Measurements from ENCODE around the gene DPP3. TPM values are rescaled to one million over a fixed set of nuclear protein-coding genes. Genes with fewer than 3 reads are reported as not detected.
A peak's percentile ranks its signal among the peaks of the same experiment; 100 is the strongest.

DPP3 gene
- total RNA-seq, 4 donors from 2014 or later, result 15.5 to 48.5 (median 20.1) TPM

DNA sequence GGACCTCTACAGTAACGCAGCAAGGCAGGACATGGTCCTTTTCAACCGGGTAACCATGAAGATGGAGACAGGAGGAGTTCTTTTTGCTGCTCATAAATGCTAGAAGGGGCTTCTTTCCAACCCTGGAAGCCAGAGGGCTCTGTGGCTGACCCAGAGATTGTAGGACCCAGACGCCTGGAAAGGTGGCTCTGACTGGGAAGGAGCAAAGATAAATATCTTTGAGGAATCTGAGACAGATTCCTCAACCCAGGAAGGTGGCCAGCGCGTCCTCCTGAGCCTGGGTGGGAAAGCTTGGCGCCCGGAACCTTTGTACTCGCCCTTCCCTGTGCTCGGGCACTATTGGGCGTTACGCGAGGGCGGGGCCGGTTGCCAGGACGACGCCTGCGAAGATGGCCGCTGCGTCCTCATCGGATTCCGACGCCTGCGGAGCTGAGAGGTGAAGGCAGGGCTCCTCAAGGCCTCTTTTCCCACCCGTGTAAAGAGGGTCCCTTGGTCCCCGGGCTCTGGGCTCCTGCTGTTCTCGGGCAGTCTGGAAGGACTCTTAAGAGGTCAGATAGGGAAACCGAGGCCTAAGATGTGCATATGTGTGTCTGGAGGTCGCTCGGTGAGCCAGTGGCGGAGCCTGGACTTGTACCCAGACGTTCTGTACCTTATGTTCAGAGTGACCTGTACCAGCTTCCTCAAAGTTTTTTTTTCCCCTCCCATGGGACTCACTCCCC lies 30.2 kb downstream of the DPP3 start, which contains the start of gene BBS1:
Gene BBS1, plus strand, starts transcription at position 365 of the 719 bp plus-strand sequence. Its CDS starts 25 bp downstream, at position 390.
- peak; percentile 75 to 96 for DNase-seq (ENCODE audit: low spot score in 2 of 2)
- WGBS, 2 donors, result 2% methylated on average over 30 to 31 of the region's 31 CpGs
- TF ChIP-seq, protein P1, sequence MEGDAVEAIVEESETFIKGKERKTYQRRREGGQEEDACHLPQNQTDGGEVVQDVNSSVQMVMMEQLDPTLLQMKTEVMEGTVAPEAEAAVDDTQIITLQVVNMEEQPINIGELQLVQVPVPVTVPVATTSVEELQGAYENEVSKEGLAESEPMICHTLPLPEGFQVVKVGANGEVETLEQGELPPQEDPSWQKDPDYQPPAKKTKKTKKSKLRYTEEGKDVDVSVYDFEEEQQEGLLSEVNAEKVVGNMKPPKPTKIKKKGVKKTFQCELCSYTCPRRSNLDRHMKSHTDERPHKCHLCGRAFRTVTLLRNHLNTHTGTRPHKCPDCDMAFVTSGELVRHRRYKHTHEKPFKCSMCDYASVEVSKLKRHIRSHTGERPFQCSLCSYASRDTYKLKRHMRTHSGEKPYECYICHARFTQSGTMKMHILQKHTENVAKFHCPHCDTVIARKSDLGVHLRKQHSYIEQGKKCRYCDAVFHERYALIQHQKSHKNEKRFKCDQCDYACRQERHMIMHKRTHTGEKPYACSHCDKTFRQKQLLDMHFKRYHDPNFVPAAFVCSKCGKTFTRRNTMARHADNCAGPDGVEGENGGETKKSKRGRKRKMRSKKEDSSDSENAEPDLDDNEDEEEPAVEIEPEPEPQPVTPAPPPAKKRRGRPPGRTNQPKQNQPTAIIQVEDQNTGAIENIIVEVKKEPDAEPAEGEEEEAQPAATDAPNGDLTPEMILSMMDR (IDR thresholded peaks at IDR 0.05), result no peak
- no peak for TF ChIP-seq POLR2A (IDR thresholded peaks at IDR 0.05)
- H3K4me3 ChIP-seq (ENCODE audit: low read depth, poor library complexity, severe bottlenecking), result peak within 1 kb of the TSS; percentile 48
- intact Hi-C loops (cut with DNase I; ENCODE audit: low total_unique reads), result no loop called here

- DNase-seq (ENCODE audit: low spot score in 2 of 2), result no peak
- H3K4me3 ChIP-seq (ENCODE audit: low read depth, poor library complexity, severe bottlenecking), result peak overlapping the region; percentile 48
- 3 to 11% methylated on average over 5 of the region's 5 CpGs for WGBS, 2 donors
- intact Hi-C loops (cut with DNase I; ENCODE audit: low total_unique reads), result no loop called here
- no peak for TF ChIP-seq POLR2A (IDR thresholded peaks at IDR 0.05)
- TF ChIP-seq, protein P1 (IDR thresholded peaks at IDR 0.05), result no peak
Observed at GRCh38 chr11:66510990-66511339, 30.7 kb downstream of the DPP3 start.

- 94 to 95% methylated on average over 11 of the region's 11 CpGs for WGBS, 2 donors
- DNase-seq (ENCODE audit: low spot score in 2 of 2), result no peak
- TF ChIP-seq, protein P1 (IDR thresholded peaks at IDR 0.05), result no peak
- no peak for TF ChIP-seq POLR2A (IDR thresholded peaks at IDR 0.05)
- H3K4me3 ChIP-seq (ENCODE audit: low read depth, poor library complexity, severe bottlenecking), result no peak overlapping the region
- intact Hi-C loops (cut with DNase I; ENCODE audit: low total_unique reads), result no loop called here
Observed at GRCh38 chr11:66523611-66524010, 43.4 kb downstream of the DPP3 start.

GRCh38 chr11:66524304-66525040 lies 44.2 kb downstream of the DPP3 start:
- 92 to 93% methylated on average over 10 of the region's 10 CpGs for WGBS, 2 donors

GRCh38 chr11:66529069-66529468 lies 48.8 kb downstream of the DPP3 start:
- WGBS, 2 donors, result 76 to 82% methylated on average over 10 of the region's 10 CpGs
- TF ChIP-seq, protein P1 (IDR thresholded peaks at IDR 0.05), result no peak
- no peak for TF ChIP-seq POLR2A (IDR thresholded peaks at IDR 0.05)
- no peak overlapping the region for H3K4me3 ChIP-seq (ENCODE audit: low read depth, poor library complexity, severe bottlenecking)
- DNase-seq (ENCODE audit: low spot score in 2 of 2), result no peak
- intact Hi-C loops (cut with DNase I; ENCODE audit: low total_unique reads), result no loop called here

More at GRCh38 chr11:66524304-66525040, 44.2 kb downstream of the DPP3 start:
- no peak for DNase-seq (ENCODE audit: low spot score in 2 of 2)
- TF ChIP-seq POLR2A (IDR thresholded peaks at IDR 0.05), result no peak
- TF ChIP-seq, protein P1 (IDR thresholded peaks at IDR 0.05), result no peak
- intact Hi-C loops (cut with DNase I; ENCODE audit: low total_unique reads), result no loop called here
- H3K4me3 ChIP-seq (ENCODE audit: low read depth, poor library complexity, severe bottlenecking), result no peak overlapping the region

All from lower leg skin (tissue), 4 donors.